PC-9 (cell line): ENCODE results near the gene DSN1.

Source experiments
- EZH2 ChIP-seq: fragments of 200-600 bp; sonication (generic); IDR thresholded peaks from 2 replicates; pipeline ENCODE4 v1.8.0; 2017; ENCODE audit warnings: antibody characterized with exemption, low read depth
- TF ChIP-seq, protein P1 (sequence below): fragments of 200-600 bp; sonication (generic); conservative IDR thresholded peaks from 2 replicates; pipeline ENCODE4 v1.6.1; 2017; ENCODE audit warnings: mixed run types, antibody characterized with exemption, mild to moderate bottlenecking, moderate library complexity

DNA sequence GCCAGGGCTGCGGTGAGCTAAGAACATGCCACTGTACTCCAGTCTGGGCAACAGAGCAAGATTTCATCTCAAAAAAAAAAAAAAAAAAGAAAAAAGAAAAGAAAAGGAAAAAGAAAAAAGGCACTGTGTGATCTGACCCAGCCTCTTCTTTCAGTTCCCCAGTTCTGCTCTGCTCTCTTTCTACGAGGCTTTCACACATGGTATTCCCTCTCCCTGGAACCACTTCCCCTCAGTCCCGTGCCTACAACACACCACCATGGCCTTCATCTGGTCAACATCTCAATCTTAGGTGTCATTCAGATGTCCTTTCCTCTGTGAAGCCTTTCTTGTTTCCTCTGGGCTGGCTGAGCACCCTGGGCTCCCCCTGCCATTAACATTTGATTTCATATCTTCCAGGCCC lies 2.3 kb upstream of the DSN1 start:
- TF ChIP-seq, protein P1, sequence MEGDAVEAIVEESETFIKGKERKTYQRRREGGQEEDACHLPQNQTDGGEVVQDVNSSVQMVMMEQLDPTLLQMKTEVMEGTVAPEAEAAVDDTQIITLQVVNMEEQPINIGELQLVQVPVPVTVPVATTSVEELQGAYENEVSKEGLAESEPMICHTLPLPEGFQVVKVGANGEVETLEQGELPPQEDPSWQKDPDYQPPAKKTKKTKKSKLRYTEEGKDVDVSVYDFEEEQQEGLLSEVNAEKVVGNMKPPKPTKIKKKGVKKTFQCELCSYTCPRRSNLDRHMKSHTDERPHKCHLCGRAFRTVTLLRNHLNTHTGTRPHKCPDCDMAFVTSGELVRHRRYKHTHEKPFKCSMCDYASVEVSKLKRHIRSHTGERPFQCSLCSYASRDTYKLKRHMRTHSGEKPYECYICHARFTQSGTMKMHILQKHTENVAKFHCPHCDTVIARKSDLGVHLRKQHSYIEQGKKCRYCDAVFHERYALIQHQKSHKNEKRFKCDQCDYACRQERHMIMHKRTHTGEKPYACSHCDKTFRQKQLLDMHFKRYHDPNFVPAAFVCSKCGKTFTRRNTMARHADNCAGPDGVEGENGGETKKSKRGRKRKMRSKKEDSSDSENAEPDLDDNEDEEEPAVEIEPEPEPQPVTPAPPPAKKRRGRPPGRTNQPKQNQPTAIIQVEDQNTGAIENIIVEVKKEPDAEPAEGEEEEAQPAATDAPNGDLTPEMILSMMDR = no peak
- no peak for TF ChIP-seq EZH2
